Measurements from ENCODE around the gene GPC3. TPM values are rescaled to one million over a fixed set of nuclear protein-coding genes. Genes with fewer than 3 reads are reported as not detected.

The GPC3 gene
- total RNA-seq, 1 experiment from 2014 or later: 0.98 TPM

DNA sequence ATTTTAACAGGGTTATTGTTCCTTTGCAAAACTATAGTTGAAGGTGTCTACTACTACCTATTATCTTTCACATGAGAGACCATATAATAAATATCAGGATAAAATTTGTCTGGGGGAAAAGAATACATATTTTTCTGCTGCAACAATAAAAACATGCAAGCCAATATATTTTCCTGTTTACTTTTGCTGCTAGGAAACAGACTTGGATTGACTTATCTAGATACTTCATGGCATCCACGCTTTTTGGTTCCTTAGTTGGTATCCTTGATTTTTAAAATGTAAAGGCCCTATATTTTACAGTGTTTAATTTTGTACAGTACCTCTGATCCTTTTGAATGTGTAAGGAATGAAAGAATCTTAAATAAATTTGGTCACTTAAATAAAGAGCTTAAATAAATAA lies 150.6 kb downstream of the GPC3 start (continued):
- TF ChIP-seq, protein P1, sequence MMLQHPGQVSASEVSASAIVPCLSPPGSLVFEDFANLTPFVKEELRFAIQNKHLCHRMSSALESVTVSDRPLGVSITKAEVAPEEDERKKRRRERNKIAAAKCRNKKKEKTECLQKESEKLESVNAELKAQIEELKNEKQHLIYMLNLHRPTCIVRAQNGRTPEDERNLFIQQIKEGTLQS (IDR thresholded peaks at IDR 0.05): no peak
- TF ChIP-seq, protein P2, sequence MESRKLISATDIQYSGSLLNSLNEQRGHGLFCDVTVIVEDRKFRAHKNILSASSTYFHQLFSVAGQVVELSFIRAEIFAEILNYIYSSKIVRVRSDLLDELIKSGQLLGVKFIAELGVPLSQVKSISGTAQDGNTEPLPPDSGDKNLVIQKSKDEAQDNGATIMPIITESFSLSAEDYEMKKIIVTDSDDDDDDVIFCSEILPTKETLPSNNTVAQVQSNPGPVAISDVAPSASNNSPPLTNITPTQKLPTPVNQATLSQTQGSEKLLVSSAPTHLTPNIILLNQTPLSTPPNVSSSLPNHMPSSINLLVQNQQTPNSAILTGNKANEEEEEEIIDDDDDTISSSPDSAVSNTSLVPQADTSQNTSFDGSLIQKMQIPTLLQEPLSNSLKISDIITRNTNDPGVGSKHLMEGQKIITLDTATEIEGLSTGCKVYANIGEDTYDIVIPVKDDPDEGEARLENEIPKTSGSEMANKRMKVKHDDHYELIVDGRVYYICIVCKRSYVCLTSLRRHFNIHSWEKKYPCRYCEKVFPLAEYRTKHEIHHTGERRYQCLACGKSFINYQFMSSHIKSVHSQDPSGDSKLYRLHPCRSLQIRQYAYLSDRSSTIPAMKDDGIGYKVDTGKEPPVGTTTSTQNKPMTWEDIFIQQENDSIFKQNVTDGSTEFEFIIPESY (IDR thresholded peaks at IDR 0.05; ENCODE audit: extremely low read depth, insufficient replicate concordance, low read length): no peak
- no peak for TF ChIP-seq SRF (IDR thresholded peaks at IDR 0.05; ENCODE audit: low read depth)

DNA sequence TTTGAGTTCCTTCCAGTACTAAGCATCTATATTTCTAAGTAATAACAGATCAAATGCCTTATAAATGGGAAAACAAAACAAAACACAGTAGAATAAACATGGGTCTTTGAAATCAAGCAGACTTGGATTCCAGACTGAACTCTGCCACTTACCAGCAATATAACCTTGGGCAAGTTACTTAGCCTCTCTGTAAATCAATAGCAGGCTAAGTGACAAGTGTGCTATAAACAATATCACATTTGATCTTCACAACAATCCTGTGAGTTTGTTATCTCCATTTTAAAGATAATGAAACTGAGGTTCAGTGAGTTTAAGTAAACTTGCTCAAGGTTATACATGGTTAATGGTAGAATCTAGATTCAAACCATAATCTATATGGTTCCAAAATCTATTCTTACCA lies 165.8 kb downstream of the GPC3 start:
- ChIA-PET POLR2A (no interaction called here), RAD21 (ENCODE audit: low non-redundant PET in 1 of 2, low total read pairs in 2 of 2, uncharacterized antibody in 2 of 2, unreplicated experiment in 2 of 2) (no interaction called here), CTCF (no interaction called here)
- H3K36me3 ChIP-seq (ENCODE audit: control insufficient read depth in 1 of 2, insufficient read depth in 2 of 2, low read length in 2 of 2): no peaks in the 10 kb centered on the region
- DNase-seq (ENCODE audit: low read depth, low spot score) (no peak), ATAC-seq (no peak)
- H3K4me1 ChIP-seq (ENCODE audit: control insufficient read depth in 1 of 2, insufficient read depth in 2 of 2, low read length in 2 of 2): no peaks in the 10 kb centered on the region
- no peak overlapping the region for H3K4me3 ChIP-seq (replicated peaks in 1 of 2; ENCODE audit: low read depth in 1 of 2, low read length in 2 of 2)
- H3K27ac ChIP-seq (ENCODE audit: low read depth, low read length): no peak overlapping the region
- no peak overlapping the region for H3K9ac ChIP-seq (ENCODE audit: low read length)
- H2AFZ ChIP-seq (ENCODE audit: low read depth, low read length, poor library complexity, severe bottlenecking): no peak overlapping the region
- no peaks in the 10 kb centered on the region for H3K27me3 ChIP-seq (ENCODE audit: insufficient read depth, low read length)
- no peaks in the 10 kb centered on the region for H3K9me2 ChIP-seq (ENCODE audit: insufficient read depth)
- no peaks in the 10 kb centered on the region for H3K79me2 ChIP-seq (ENCODE audit: insufficient read depth, low read length)
- H3K9me3 ChIP-seq (ENCODE audit: control insufficient read depth in 1 of 2, insufficient read depth in 1 of 2, low read depth in 1 of 2, low read length in 2 of 2): no peaks in the 10 kb centered on the region
- no peaks in the 10 kb centered on the region for H4K20me1 ChIP-seq (ENCODE audit: insufficient read depth)
- BruUV-seq (replicated peaks): no TSS peak
- no peak overlapping the region for H3K4me2 ChIP-seq (ENCODE audit: low read length)
- intact Hi-C loops (cut with micrococcal nuclease): no loop called here
- TF ChIP-seq, protein P3, sequence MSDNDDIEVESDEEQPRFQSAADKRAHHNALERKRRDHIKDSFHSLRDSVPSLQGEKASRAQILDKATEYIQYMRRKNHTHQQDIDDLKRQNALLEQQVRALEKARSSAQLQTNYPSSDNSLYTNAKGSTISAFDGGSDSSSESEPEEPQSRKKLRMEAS (IDR thresholded peaks at IDR 0.05): no peak
- TF ChIP-seq EGR1 (IDR thresholded peaks at IDR 0.05; ENCODE audit: low read depth): no peak
- TF ChIP-seq, protein P4, sequence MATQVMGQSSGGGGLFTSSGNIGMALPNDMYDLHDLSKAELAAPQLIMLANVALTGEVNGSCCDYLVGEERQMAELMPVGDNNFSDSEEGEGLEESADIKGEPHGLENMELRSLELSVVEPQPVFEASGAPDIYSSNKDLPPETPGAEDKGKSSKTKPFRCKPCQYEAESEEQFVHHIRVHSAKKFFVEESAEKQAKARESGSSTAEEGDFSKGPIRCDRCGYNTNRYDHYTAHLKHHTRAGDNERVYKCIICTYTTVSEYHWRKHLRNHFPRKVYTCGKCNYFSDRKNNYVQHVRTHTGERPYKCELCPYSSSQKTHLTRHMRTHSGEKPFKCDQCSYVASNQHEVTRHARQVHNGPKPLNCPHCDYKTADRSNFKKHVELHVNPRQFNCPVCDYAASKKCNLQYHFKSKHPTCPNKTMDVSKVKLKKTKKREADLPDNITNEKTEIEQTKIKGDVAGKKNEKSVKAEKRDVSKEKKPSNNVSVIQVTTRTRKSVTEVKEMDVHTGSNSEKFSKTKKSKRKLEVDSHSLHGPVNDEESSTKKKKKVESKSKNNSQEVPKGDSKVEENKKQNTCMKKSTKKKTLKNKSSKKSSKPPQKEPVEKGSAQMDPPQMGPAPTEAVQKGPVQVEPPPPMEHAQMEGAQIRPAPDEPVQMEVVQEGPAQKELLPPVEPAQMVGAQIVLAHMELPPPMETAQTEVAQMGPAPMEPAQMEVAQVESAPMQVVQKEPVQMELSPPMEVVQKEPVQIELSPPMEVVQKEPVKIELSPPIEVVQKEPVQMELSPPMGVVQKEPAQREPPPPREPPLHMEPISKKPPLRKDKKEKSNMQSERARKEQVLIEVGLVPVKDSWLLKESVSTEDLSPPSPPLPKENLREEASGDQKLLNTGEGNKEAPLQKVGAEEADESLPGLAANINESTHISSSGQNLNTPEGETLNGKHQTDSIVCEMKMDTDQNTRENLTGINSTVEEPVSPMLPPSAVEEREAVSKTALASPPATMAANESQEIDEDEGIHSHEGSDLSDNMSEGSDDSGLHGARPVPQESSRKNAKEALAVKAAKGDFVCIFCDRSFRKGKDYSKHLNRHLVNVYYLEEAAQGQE (IDR thresholded peaks at IDR 0.05; ENCODE audit: low read depth): no peak
- TF ChIP-seq YY1 (IDR thresholded peaks at IDR 0.05; ENCODE audit: extremely low read depth, insufficient replicate concordance, low read depth, low read length): no peak
- no peak for TF ChIP-seq SRF (IDR thresholded peaks at IDR 0.05; ENCODE audit: low read depth)
- no peak for TF ChIP-seq POLR2A (IDR thresholded peaks at IDR 0.05; ENCODE audit: borderline replicate concordance, extremely low read depth, insufficient read depth, insufficient read length)
- TF ChIP-seq SP1 (IDR thresholded peaks at IDR 0.05; ENCODE audit: low read depth): no peak
- TF ChIP-seq SIN3A (IDR thresholded peaks at IDR 0.05; ENCODE audit: low read depth): no peak
- TF ChIP-seq FOSL1 (IDR thresholded peaks at IDR 0.05; ENCODE audit: low read depth): no peak
- TF ChIP-seq CEBPB (IDR thresholded peaks at IDR 0.05; ENCODE audit: low read depth): no peak
- TF ChIP-seq POLR2AphosphoS5 (IDR thresholded peaks at IDR 0.05; ENCODE audit: low read depth, low read length): no peak
- no peak for TF ChIP-seq TCF7L2 (IDR thresholded peaks at IDR 0.05; ENCODE audit: borderline replicate concordance, extremely low read depth, insufficient read depth, insufficient read length)
- TF ChIP-seq, protein P1 (IDR thresholded peaks at IDR 0.05): no peak
- no peak for TF ChIP-seq JUND (IDR thresholded peaks at IDR 0.05)
- TF ChIP-seq ZNF274 (IDR thresholded peaks at IDR 0.05; ENCODE audit: low read depth, low read length): no peak
- TF ChIP-seq, protein P2 (IDR thresholded peaks at IDR 0.05; ENCODE audit: extremely low read depth, insufficient replicate concordance, low read length): no peak
